Measurements from ENCODE around the gene ZNF45.
"Not testable (repeated sequence)": the region's sequence is repeated elsewhere in the genome, so short reads cannot be mapped to it uniquely, and the experiment has no call there.

Gene ZNF45

GRCh38 chr19:43934985-43935708, at the start of gene ZNF45:
Gene ZNF45, minus strand, starts transcription at chr19:43935282. Its CDS starts 13,097 bp downstream, at chr19:43922185.
- Histone ChIP-seq H3K9ac (ENCODE audit: low read length) (peak within 1 kb of the TSS; percentile 72), H3K27ac (ENCODE audit: low read depth, low read length) (peak within 1 kb of the TSS; percentile 90), H3K36me3 (ENCODE audit: control insufficient read depth, insufficient read depth, low read length) (peaks cover 3% of the 10 kb centered on the region), H3K27me3 (ENCODE audit: control insufficient read depth, insufficient read depth, low read length) (no peaks in the 10 kb centered on the region), H3K4me3 (ENCODE audit: low read length) (peak within 1 kb of the TSS; percentile 77), H3K4me1 (ENCODE audit: control insufficient read depth, insufficient read depth, low read length) (peaks cover 7% of the 10 kb centered on the region)

GRCh38 chr19:43984687-43985000, 49.6 kb upstream of the ZNF45 start:
- no peak overlapping the region for H3K9ac ChIP-seq (ENCODE audit: low read length)
- H3K36me3 ChIP-seq (ENCODE audit: control insufficient read depth, insufficient read depth, low read length), result peaks cover 7% of the 10 kb centered on the region
- no peak overlapping the region for H3K27ac ChIP-seq (ENCODE audit: low read depth, low read length)
- H3K27me3 ChIP-seq (ENCODE audit: control insufficient read depth, insufficient read depth, low read length), result no peaks in the 10 kb centered on the region
- peak overlapping the region; percentile 93 for H3K4me3 ChIP-seq (ENCODE audit: low read length)
- H3K4me1 ChIP-seq (ENCODE audit: control insufficient read depth, insufficient read depth, low read length), result peaks cover 3% of the 10 kb centered on the region

GRCh38 chr19:43983912-43984686, 49.0 kb upstream of the ZNF45 start, which contains the start of gene ZNF155:
Gene ZNF155, plus strand, starts transcription at chr19:43984188. Its CDS starts 4,356 bp downstream, at chr19:43988544.
- Histone ChIP-seq H3K36me3 (ENCODE audit: control insufficient read depth, insufficient read depth, low read length) (peaks cover 3% of the 10 kb centered on the region), H3K27ac (ENCODE audit: low read depth, low read length) (peak within 1 kb of the TSS; percentile 83), H3K4me3 (ENCODE audit: low read length) (peak within 1 kb of the TSS; percentile 93), H3K27me3 (ENCODE audit: control insufficient read depth, insufficient read depth, low read length) (no peaks in the 10 kb centered on the region), H3K4me1 (ENCODE audit: control insufficient read depth, insufficient read depth, low read length) (peaks cover 3% of the 10 kb centered on the region), H3K9ac (ENCODE audit: low read length) (peak within 1 kb of the TSS; percentile 77)

- Histone ChIP-seq H3K27ac (ENCODE audit: low read depth, low read length) (peak overlapping the region; percentile 83), H3K9ac (ENCODE audit: low read length) (no peak overlapping the region)
These were observed 48.4 kb upstream of the ZNF45 start for GRCh38 chr19:43983544-43983911.

GRCh38 chr19:43976732-43977131, 41.6 kb upstream of the ZNF45 start:
- no peaks in the 10 kb centered on the region for H3K4me1 ChIP-seq (ENCODE audit: control insufficient read depth, insufficient read depth, low read length)
- no peak overlapping the region for H3K27ac ChIP-seq (ENCODE audit: low read depth, low read length)
- H3K36me3 ChIP-seq (ENCODE audit: control insufficient read depth, insufficient read depth, low read length), result no peaks in the 10 kb centered on the region
- no peaks in the 10 kb centered on the region for H3K27me3 ChIP-seq (ENCODE audit: control insufficient read depth, insufficient read depth, low read length)
- no peak overlapping the region for H3K4me3 ChIP-seq (ENCODE audit: low read length)
- no peak overlapping the region for H3K9ac ChIP-seq (ENCODE audit: low read length)

More at GRCh38 chr19:43983544-43983911, 48.4 kb upstream of the ZNF45 start:
- peaks cover 3% of the 10 kb centered on the region for H3K36me3 ChIP-seq (ENCODE audit: control insufficient read depth, insufficient read depth, low read length)
- peak overlapping the region; percentile 93 for H3K4me3 ChIP-seq (ENCODE audit: low read length)
- H3K27me3 ChIP-seq (ENCODE audit: control insufficient read depth, insufficient read depth, low read length), result no peaks in the 10 kb centered on the region
- peaks cover 3% of the 10 kb centered on the region for H3K4me1 ChIP-seq (ENCODE audit: control insufficient read depth, insufficient read depth, low read length)

GRCh38 chr19:43966079-43966694, 31.1 kb upstream of the ZNF45 start:
- Histone ChIP-seq H3K4me3 (ENCODE audit: low read length) (no peak overlapping the region), H3K36me3 (ENCODE audit: control insufficient read depth, insufficient read depth, low read length) (peaks cover 48% of the 10 kb centered on the region), H3K27ac (ENCODE audit: low read depth, low read length) (no peak overlapping the region), H3K27me3 (ENCODE audit: control insufficient read depth, insufficient read depth, low read length) (no peaks in the 10 kb centered on the region), H3K9ac (ENCODE audit: low read length) (no peak overlapping the region), H3K4me1 (ENCODE audit: control insufficient read depth, insufficient read depth, low read length) (no peaks in the 10 kb centered on the region)

GRCh38 chr19:43960411-43960810, 25.3 kb upstream of the ZNF45 start:
- Histone ChIP-seq H3K36me3 (ENCODE audit: control insufficient read depth, insufficient read depth, low read length) (peaks cover 18% of the 10 kb centered on the region), H3K27me3 (ENCODE audit: control insufficient read depth, insufficient read depth, low read length) (no peaks in the 10 kb centered on the region), H3K4me3 (ENCODE audit: low read length) (peak overlapping the region; percentile 10), H3K9ac (ENCODE audit: low read length) (no peak overlapping the region), H3K27ac (ENCODE audit: low read depth, low read length) (no peak overlapping the region), H3K4me1 (ENCODE audit: control insufficient read depth, insufficient read depth, low read length) (no peaks in the 10 kb centered on the region)

GRCh38 chr19:43957891-43958290, 22.8 kb upstream of the ZNF45 start:
- no peaks in the 10 kb centered on the region for H3K4me1 ChIP-seq (ENCODE audit: control insufficient read depth, insufficient read depth, low read length)
- no peaks in the 10 kb centered on the region for H3K27me3 ChIP-seq (ENCODE audit: control insufficient read depth, insufficient read depth, low read length)
- H3K4me3 ChIP-seq (ENCODE audit: low read length), result no peak overlapping the region
- no peak overlapping the region for H3K9ac ChIP-seq (ENCODE audit: low read length)
- H3K27ac ChIP-seq (ENCODE audit: low read depth, low read length), result no peak overlapping the region
- H3K36me3 ChIP-seq (ENCODE audit: control insufficient read depth, insufficient read depth, low read length), result peaks cover 4% of the 10 kb centered on the region

- H3K9ac ChIP-seq (ENCODE audit: low read length), result no peak overlapping the region
- H3K36me3 ChIP-seq (ENCODE audit: control insufficient read depth, insufficient read depth, low read length), result no peaks in the 10 kb centered on the region
- no peaks in the 10 kb centered on the region for H3K4me1 ChIP-seq (ENCODE audit: control insufficient read depth, insufficient read depth, low read length)
- H3K4me3 ChIP-seq (ENCODE audit: low read length), result no peak overlapping the region
- H3K27ac ChIP-seq (ENCODE audit: low read depth, low read length), result no peak overlapping the region
- no peaks in the 10 kb centered on the region for H3K27me3 ChIP-seq (ENCODE audit: control insufficient read depth, insufficient read depth, low read length)
These were observed 21.7 kb upstream of the ZNF45 start for GRCh38 chr19:43956827-43957226.

- Histone ChIP-seq H3K4me3 (ENCODE audit: low read length) (peak within 1 kb of the TSS; percentile 96), H3K4me1 (ENCODE audit: control insufficient read depth, insufficient read depth, low read length) (no peaks in the 10 kb centered on the region), H3K9ac (ENCODE audit: low read length) (peak within 1 kb of the TSS; percentile 72), H3K27me3 (ENCODE audit: control insufficient read depth, insufficient read depth, low read length) (no peaks in the 10 kb centered on the region), H3K36me3 (ENCODE audit: control insufficient read depth, insufficient read depth, low read length) (no peaks in the 10 kb centered on the region), H3K27ac (ENCODE audit: low read depth, low read length) (peak within 1 kb of the TSS; percentile 71)
These were observed 16.0 kb upstream of the ZNF45 start, which contains the start of gene ZNF221 for GRCh38 chr19:43950834-43951645. Gene ZNF221, plus strand, starts transcription at chr19:43951228. Its CDS starts 11,499 bp downstream, at chr19:43962727.

GRCh38 chr19:43949803-43950202, 14.7 kb upstream of the ZNF45 start:
- H3K9ac ChIP-seq (ENCODE audit: low read length); H3K4me1 ChIP-seq (ENCODE audit: control insufficient read depth, insufficient read depth, low read length); H3K27me3 ChIP-seq (ENCODE audit: control insufficient read depth, insufficient read depth, low read length); H3K27ac ChIP-seq (ENCODE audit: low read depth, low read length); H3K4me3 ChIP-seq (ENCODE audit: low read length); H3K36me3 ChIP-seq (ENCODE audit: control insufficient read depth, insufficient read depth, low read length): not testable (repeated sequence)

GRCh38 chr19:43947412-43947811, 12.3 kb upstream of the ZNF45 start:
- H3K27ac ChIP-seq (ENCODE audit: low read depth, low read length); H3K4me3 ChIP-seq (ENCODE audit: low read length); H3K36me3 ChIP-seq (ENCODE audit: control insufficient read depth, insufficient read depth, low read length); H3K9ac ChIP-seq (ENCODE audit: low read length); H3K27me3 ChIP-seq (ENCODE audit: control insufficient read depth, insufficient read depth, low read length); H3K4me1 ChIP-seq (ENCODE audit: control insufficient read depth, insufficient read depth, low read length): not testable (repeated sequence)
